DMS79 (cell line): Measurements from ENCODE around the gene SUPT3H.

Experiments used
- DNase-seq: peaks from one replicate; lab custom pipeline; 2025; lab: John Stamatoyannopoulos, UW

Gene SUPT3H

GRCh38 chr6:44789061-44789460, 588.7 kb downstream of the SUPT3H start:
- no peak for DNase-seq

GRCh38 chr6:44788387-44788981, 589.2 kb downstream of the SUPT3H start:
- DNase-seq, result no peak

DNA sequence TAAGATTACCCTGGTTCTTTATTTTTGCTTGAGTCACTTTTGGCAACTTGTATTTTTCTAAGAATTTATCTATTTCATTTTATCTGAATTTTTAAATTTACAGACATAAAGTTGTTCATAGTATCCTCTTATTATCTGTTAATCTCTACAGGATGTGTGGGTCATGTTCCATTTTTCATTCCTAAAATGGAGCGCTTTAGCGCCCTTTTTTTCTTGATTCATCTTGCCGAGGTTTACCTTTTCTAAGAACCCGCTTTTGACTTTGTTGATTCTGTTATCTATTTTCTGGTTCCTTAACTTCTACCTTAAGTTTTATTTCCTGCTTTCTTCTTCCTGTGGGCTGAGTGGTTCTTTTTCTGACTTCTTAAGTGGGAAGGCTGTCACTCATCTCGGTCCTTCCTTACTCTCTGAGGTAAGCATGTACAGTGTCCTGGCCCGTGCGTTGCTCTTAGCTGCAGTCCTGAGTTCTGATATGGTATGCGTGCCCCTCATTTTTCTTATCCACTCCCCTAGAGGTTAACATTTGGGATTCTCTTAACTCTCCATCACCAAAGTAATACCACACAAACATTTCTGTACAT, 590.4 kb downstream of the SUPT3H start:
- no peak for DNase-seq

GRCh38 chr6:44785130-44785529, 592.6 kb downstream of the SUPT3H start:
- DNase-seq, result no peak

DNA sequence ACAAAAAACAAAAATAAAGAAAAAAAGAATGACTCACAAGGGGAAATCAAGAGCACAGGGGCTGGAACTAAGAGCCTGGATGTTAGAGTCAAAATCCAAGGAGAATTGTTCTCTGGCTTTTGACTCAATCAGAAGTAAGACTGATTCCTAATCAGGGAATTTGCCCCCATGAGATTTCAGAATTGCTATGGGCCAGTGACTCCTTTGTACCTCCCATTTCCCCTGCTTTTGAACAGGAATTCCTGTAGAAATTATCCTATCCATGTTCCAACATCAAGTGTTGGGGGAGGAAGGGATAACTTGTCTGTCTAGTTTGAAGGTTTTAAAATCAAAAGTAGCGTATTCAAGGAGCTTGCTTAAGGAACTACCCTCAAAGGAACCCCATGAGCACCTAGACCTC, 593.5 kb downstream of the SUPT3H start:
- DNase-seq, result no peak

DNA sequence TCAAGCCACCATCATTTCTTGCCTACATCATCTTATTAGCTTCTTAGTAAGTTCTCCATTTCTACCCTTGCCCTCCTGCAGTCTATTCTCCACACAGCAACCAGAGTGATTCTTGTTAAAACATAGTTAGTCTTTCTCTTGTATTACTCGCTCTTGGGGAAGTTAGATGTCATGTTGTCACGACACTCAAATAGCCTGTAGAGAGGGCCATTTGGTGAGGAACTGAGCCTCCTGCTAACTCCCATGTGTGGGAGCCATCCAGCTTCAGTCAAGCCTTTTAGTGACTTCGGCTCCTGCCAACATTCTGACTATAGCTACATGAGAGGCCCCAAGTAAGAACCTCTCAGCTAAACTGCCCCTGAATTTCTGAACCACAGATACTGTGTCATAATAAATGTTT, 594.8 kb downstream of the SUPT3H start:
- no peak for DNase-seq

GRCh38 chr6:44781912-44782597, 595.7 kb downstream of the SUPT3H start:
- no peak for DNase-seq

GRCh38 chr6:44780161-44780560, 597.6 kb downstream of the SUPT3H start:
- DNase-seq, result no peak

- DNase-seq, result no peak
Observed at GRCh38 chr6:44779130-44779826, 598.5 kb downstream of the SUPT3H start.
